Karpas-422 (cell line): Measurements from ENCODE around the gene GNG4. TPM values are rescaled to one million over a fixed set of nuclear protein-coding genes. Genes with fewer than 3 reads are reported as not detected.

Source experiments
- DNase-seq: peaks from one replicate; pipeline ENCODE4 v3.0.0-alpha.2; 2015
- H2AFZ ChIP-seq: fragments of 200-600 bp; sonication (generic); 2 replicates; pipeline ENCODE4 v1.6.1; 2014; ENCODE audit warnings: antibody characterized with exemption, low read length, mixed read lengths
- H3K27ac ChIP-seq: fragments of 200-600 bp; sonication (generic); 2 replicates; pipeline ENCODE4 v1.5.1; 2014; ENCODE audit warnings: mild to moderate bottlenecking, low read length, moderate library complexity
- H3K27me3 ChIP-seq: fragments of 200-600 bp; sonication (generic); 2 replicates; pipeline ENCODE4 v1.6.1; 2014; ENCODE audit warnings: low read length, mixed read lengths
- H3K36me3 ChIP-seq: fragments of 200-600 bp; sonication (generic); 2 replicates; pipeline ENCODE4 v1.6.1; 2014; ENCODE audit warnings: low read length, mixed read lengths; ENCODE audit not compliant: insufficient read depth
- H3K4me1 ChIP-seq: fragments of 200-600 bp; sonication (generic); 2 replicates; pipeline ENCODE4 v1.6.1; 2014; ENCODE audit warnings: mild to moderate bottlenecking, low read length, mixed read lengths
- H3K4me2 ChIP-seq: fragments of 200-600 bp; sonication (generic); 2 replicates; pipeline ENCODE4 v1.6.1; 2014; ENCODE audit warnings: low read length, low read depth, mild to moderate bottlenecking; ENCODE audit not compliant: poor library complexity, severe bottlenecking
- H3K4me3 ChIP-seq: fragments of 200-600 bp; sonication (generic); 2 replicates; pipeline ENCODE4 v1.5.1; 2014; ENCODE audit warnings: mild to moderate bottlenecking, antibody characterized with exemption, low read length, mixed read lengths
- H3K79me2 ChIP-seq: fragments of 200-600 bp; sonication (generic); 2 replicates; pipeline ENCODE4 v1.6.1; 2014; ENCODE audit warnings: mild to moderate bottlenecking, low read length, mixed read lengths
- H3K9ac ChIP-seq: fragments of 200-600 bp; sonication (generic); 2 replicates; pipeline ENCODE4 v1.6.0; 2014; ENCODE audit warnings: low read length
- H3K9me2 ChIP-seq: fragments of 200-600 bp; sonication (generic), shearing (Covaris generic); replicated peaks from 2 replicates; pipeline ENCODE4 v1.6.0; 2014; ENCODE audit warnings: mild to moderate bottlenecking, low read length, moderate library complexity; ENCODE audit not compliant: insufficient read depth
- H3K9me3 ChIP-seq: fragments of 300-700, 200-600 bp; sonication (generic); 2 replicates; pipeline ENCODE4 v1.6.1; 2014; ENCODE audit warnings: low read length, mixed read lengths
- H4K20me1 ChIP-seq: fragments of 200-600 bp; sonication (generic); 2 replicates; pipeline ENCODE4 v1.6.1; 2014; ENCODE audit warnings: mild to moderate bottlenecking, antibody characterized with exemption, low read length, low read depth; ENCODE audit not compliant: insufficient read depth
- total RNA-seq: library from RNA; depleted of rRNA; stranded (reverse); fragments of >200 nt; shearing (Covaris generic); gene quantifications from 2 replicates; pipeline ENCODE4 v1.2.3, GENCODE V29; 2014; ENCODE audit warnings: low replicate concordance

GNG4 gene
- total RNA-seq, 1 experiment from 2014 or later = not detected

- Histone ChIP-seq H4K20me1 (no peaks in the 10 kb centered on the region), H3K36me3 (no peaks in the 10 kb centered on the region), H3K9ac (no peak overlapping the region), H3K4me1 (no peaks in the 10 kb centered on the region), H2AFZ (no peak overlapping the region), H3K9me3 (peaks cover 4% of the 10 kb centered on the region), H3K4me3 (no peak overlapping the region), H3K4me2 (no peak overlapping the region), H3K79me2 (no peaks in the 10 kb centered on the region), H3K27ac (no peak overlapping the region), H3K9me2 (no peaks in the 10 kb centered on the region), H3K27me3 (0 out of 2 replicates have a peak, but pooled peaks cover 3% of the 10 kb centered on the region)
- no peak for DNase-seq
These were observed 25.7 kb upstream of the GNG4 start for GRCh38 chr1:235675152-235675890.

- Histone ChIP-seq H3K4me3 (no peak overlapping the region), H3K36me3 (no peaks in the 10 kb centered on the region), H3K9ac (no peak overlapping the region), H3K9me3 (peaks cover 14% of the 10 kb centered on the region), H3K79me2 (no peaks in the 10 kb centered on the region), H4K20me1 (no peaks in the 10 kb centered on the region), H3K27me3 (0 out of 2 replicates have a peak, but pooled peaks cover 4% of the 10 kb centered on the region), H3K27ac (no peak overlapping the region), H3K9me2 (no peaks in the 10 kb centered on the region), H2AFZ (no peak overlapping the region), H3K4me2 (no peak overlapping the region), H3K4me1 (no peaks in the 10 kb centered on the region)
- DNase-seq = no peak
These were observed 24.4 kb upstream of the GNG4 start for GRCh38 chr1:235673981-235674380.

DNA sequence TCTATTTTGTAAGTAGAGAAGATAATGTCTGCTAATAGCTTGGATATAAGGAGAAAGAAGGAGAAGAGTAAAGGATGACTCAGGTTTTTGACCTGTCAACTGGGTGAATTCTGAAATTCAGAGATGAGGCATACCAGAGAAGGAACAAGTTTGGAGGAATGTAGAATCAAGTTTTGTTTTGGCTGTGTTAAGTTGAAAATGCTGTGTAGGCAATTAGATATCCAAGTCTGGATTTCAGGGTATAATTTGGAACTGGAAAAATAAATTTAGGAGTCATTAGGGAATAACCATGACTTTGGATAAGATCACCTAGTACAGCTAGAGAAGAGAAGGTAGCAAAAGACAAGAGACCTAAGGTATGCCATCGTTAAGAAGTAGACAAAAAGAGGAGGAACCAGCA, 22.4 kb upstream of the GNG4 start:
- no peak overlapping the region for H3K4me3 ChIP-seq

GRCh38 chr1:235670157-235670776, 20.7 kb upstream of the GNG4 start:
- H3K9me3 ChIP-seq = peaks cover 14% of the 10 kb centered on the region
- no peak overlapping the region for H3K27ac ChIP-seq
- no peaks in the 10 kb centered on the region for H3K36me3 ChIP-seq
- H3K4me3 ChIP-seq = no peak overlapping the region
- H3K27me3 ChIP-seq = 0 out of 2 replicates have a peak, but pooled peaks cover 4% of the 10 kb centered on the region
- no peak overlapping the region for H3K4me2 ChIP-seq
- H4K20me1 ChIP-seq = no peaks in the 10 kb centered on the region
- H2AFZ ChIP-seq = no peak overlapping the region
- no peaks in the 10 kb centered on the region for H3K79me2 ChIP-seq
- no peak for DNase-seq
- no peaks in the 10 kb centered on the region for H3K9me2 ChIP-seq
- H3K4me1 ChIP-seq = no peaks in the 10 kb centered on the region
- H3K9ac ChIP-seq = no peak overlapping the region

More for the DNA sequence above, 22.4 kb upstream of the GNG4 start:
- Histone ChIP-seq H3K27ac (no peak overlapping the region), H3K9me2 (no peaks in the 10 kb centered on the region), H3K27me3 (0 out of 2 replicates have a peak, but pooled peaks cover 4% of the 10 kb centered on the region), H3K4me2 (no peak overlapping the region), H3K9me3 (peaks cover 14% of the 10 kb centered on the region), H3K79me2 (no peaks in the 10 kb centered on the region), H4K20me1 (no peaks in the 10 kb centered on the region), H3K4me1 (no peaks in the 10 kb centered on the region), H2AFZ (no peak overlapping the region), H3K36me3 (no peaks in the 10 kb centered on the region), H3K9ac (no peak overlapping the region)
- DNase-seq = no peak

GRCh38 chr1:235669277-235669676, 19.7 kb upstream of the GNG4 start:
- no peaks in the 10 kb centered on the region for H3K79me2 ChIP-seq
- no peak overlapping the region for H3K27ac ChIP-seq
- no peaks in the 10 kb centered on the region for H3K9me2 ChIP-seq
- H4K20me1 ChIP-seq = no peaks in the 10 kb centered on the region
- 0 out of 2 replicates have a peak, but pooled peaks cover 4% of the 10 kb centered on the region for H3K27me3 ChIP-seq
- no peak overlapping the region for H3K9ac ChIP-seq
- H3K9me3 ChIP-seq = peaks cover 14% of the 10 kb centered on the region
- no peak overlapping the region for H3K4me2 ChIP-seq
- no peaks in the 10 kb centered on the region for H3K4me1 ChIP-seq
- DNase-seq = no peak
- no peak overlapping the region for H3K4me3 ChIP-seq
- no peak overlapping the region for H2AFZ ChIP-seq
- no peaks in the 10 kb centered on the region for H3K36me3 ChIP-seq

DNA sequence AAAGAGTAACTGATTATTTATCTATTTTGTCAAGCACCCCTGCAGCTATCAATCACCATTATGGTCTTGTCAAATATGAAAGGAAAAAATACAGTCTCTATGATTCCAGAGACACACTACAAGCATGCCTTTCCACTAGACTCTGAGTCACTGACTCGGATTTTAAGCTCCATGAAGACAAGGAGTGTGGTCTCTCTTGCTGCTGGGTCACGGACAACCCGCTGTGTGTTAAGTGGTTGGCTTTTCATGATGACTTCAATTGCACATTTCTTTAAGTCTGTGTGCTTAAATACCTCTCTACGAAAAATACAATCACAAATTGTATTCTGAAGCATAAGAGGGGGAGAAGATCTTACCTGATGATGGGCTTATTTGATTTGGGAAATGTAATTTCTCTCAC, 14.0 kb upstream of the GNG4 start:
- H4K20me1 ChIP-seq = no peaks in the 10 kb centered on the region
- DNase-seq = no peak
- no peaks in the 10 kb centered on the region for H3K27me3 ChIP-seq

DNA sequence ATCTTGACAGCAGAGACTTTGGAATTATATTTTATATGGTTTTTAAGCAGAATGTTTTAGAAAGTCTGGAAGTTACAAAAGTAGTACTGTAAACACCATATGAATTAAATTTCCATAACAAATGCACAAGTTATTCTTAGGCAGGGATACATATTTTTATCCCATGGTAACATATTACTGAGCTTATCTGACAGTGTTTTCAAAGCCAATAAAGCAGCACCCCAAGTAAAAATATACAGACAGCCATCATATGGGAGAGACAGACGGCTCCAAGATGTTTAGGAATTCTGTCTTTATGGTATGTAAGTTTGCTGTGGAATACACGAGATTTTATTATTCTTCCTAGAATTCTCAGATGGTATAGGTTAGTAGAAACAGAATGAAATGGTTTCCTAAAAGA, 12.0 kb upstream of the GNG4 start:
- Histone ChIP-seq H3K4me2 (no peak overlapping the region), H3K27ac (no peak overlapping the region), H3K9ac (no peak overlapping the region), H3K9me3 (no peaks in the 10 kb centered on the region), H3K36me3 (no peaks in the 10 kb centered on the region), H2AFZ (no peak overlapping the region), H3K27me3 (no peaks in the 10 kb centered on the region), H3K9me2 (no peaks in the 10 kb centered on the region), H3K4me3 (no peak overlapping the region), H4K20me1 (no peaks in the 10 kb centered on the region), H3K4me1 (no peaks in the 10 kb centered on the region), H3K79me2 (no peaks in the 10 kb centered on the region)
- DNase-seq = no peak

More for the DNA sequence above, 14.0 kb upstream of the GNG4 start:
- Histone ChIP-seq H3K9me3 (no peaks in the 10 kb centered on the region), H3K27ac (no peak overlapping the region), H3K4me2 (no peak overlapping the region), H2AFZ (no peak overlapping the region), H3K36me3 (no peaks in the 10 kb centered on the region), H3K9ac (no peak overlapping the region), H3K9me2 (no peaks in the 10 kb centered on the region), H3K4me3 (no peak overlapping the region), H3K79me2 (no peaks in the 10 kb centered on the region), H3K4me1 (no peaks in the 10 kb centered on the region)

DNA sequence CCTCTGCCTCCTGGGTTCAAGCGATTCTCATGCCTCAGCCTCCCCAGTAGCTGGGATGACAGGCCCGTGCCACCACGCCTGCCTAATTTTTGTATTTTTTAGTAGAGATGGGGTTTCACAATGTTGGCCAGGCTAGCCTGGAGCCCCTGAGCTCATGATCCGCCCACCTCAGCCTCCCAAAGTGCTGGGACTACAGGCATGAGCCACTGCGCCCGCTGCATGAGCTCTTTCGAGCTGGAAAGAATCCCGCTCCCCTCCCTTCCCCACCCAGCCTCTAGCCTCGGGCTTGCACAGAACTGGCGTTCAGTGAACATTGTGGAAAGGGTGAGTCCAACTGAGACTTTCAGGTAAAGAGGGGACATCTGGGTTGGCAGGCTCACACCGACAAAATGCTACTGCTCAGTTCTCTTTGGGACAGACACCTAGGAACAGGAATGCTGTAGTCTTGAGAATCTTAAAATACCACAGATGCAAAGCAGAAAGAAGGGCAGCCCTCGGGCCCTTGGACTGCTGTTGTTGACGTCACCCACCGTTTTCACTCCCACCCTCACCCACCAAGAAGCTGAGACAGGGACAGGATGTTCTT, 9.7 kb upstream of the GNG4 start:
- Histone ChIP-seq H3K9ac (no peak overlapping the region), H3K9me2 (no peaks in the 10 kb centered on the region), H3K4me1 (no peaks in the 10 kb centered on the region), H3K27me3 (no peaks in the 10 kb centered on the region), H2AFZ (no peak overlapping the region), H3K4me3 (no peak overlapping the region), H3K79me2 (no peaks in the 10 kb centered on the region), H3K4me2 (no peak overlapping the region), H3K9me3 (no peaks in the 10 kb centered on the region), H4K20me1 (no peaks in the 10 kb centered on the region), H3K36me3 (no peaks in the 10 kb centered on the region), H3K27ac (no peak overlapping the region)
- no peak for DNase-seq
